Mesodermal cell (in vitro differentiated cells): ENCODE measurements around the gene LINGO3. TPM values are rescaled to one million over a fixed set of nuclear protein-coding genes. Genes with fewer than 3 reads are reported as not detected.
"Not testable (repeated sequence)": the region's sequence is repeated elsewhere in the genome, so short reads cannot be mapped to it uniquely, and the experiment has no call there.

Experiments
- H3K27ac ChIP-seq: 2 replicates; pipeline ENCODE4 v1.7.0; 2013; ENCODE audit warnings: mild to moderate bottlenecking, low read depth, low read length, moderate library complexity; ENCODE audit not compliant: severe bottlenecking
- H3K36me3 ChIP-seq: 2 replicates; pipeline ENCODE4 v1.7.1; 2013; ENCODE audit warnings: mild to moderate bottlenecking, low read length, moderate library complexity; ENCODE audit not compliant: control insufficient read depth, insufficient read depth
- H3K4me1 ChIP-seq: one replicate; pipeline ENCODE4 v1.7.1; 2013; ENCODE audit warnings: mild to moderate bottlenecking, low read length; ENCODE audit not compliant: insufficient read depth, control insufficient read depth, poor library complexity, severe bottlenecking
- H3K4me3 ChIP-seq: 2 replicates; pipeline ENCODE4 v1.7.0; 2013; ENCODE audit warnings: low read length, control low read depth, mild to moderate bottlenecking; ENCODE audit not compliant: insufficient read depth, poor library complexity, severe bottlenecking; ENCODE audit errors: extremely low read depth
- H3K9me3 ChIP-seq: 2 replicates; pipeline ENCODE4 v1.7.1; 2013; ENCODE audit warnings: mild to moderate bottlenecking, low read length, moderate library complexity; ENCODE audit not compliant: control insufficient read depth
- WGBS, 2 experiments: methylation state at CpG; one replicate each; pipeline ENCODE4 v1.1.5; 2013; ENCODE audit warnings: missing lambda C conversion rate in 2 of 2; ENCODE audit not compliant: insufficient coverage in 2 of 2; 5-methylcytosine and 5-hydroxymethylcytosine counted together
- polyA plus RNA-seq, 2 experiments: library from polyadenylated mRNA; stranded (reverse); fragments of 50-300 nt; gene quantifications; one replicate each; pipeline ENCODE4 v1.2.3, GENCODE V29; 2013

LINGO3 gene
- not detected for polyA plus RNA-seq (2013, experiment 1 of 2)
- polyA plus RNA-seq (2013, experiment 2 of 2) = not detected

GRCh38 chr19:2308114-2308556 is at the start of gene LINGO3:
Gene LINGO3 (minus strand): TSS chr19:2308154. CDS start chr19:2291776, 16,378 bp downstream.
- Histone ChIP-seq H3K4me1 (no peaks in the 10 kb centered on the region), H3K9me3 (no peaks in the 10 kb centered on the region), H3K27ac (no peak within 1 kb of the TSS), H3K36me3 (no peaks in the 10 kb centered on the region), H3K4me3 (peak within 1 kb of the TSS; percentile 18)
- WGBS, 2 experiments = 13 to 18% methylated on average over 37 to 53 of the region's 63 CpGs

GRCh38 chr19:2356036-2356646 is 48.2 kb upstream of the LINGO3 start:
- H3K27ac ChIP-seq = no peak overlapping the region
- no peaks in the 10 kb centered on the region for H3K9me3 ChIP-seq
- WGBS, 2 experiments = 85 to 86% methylated on average over 20 to 21 of the region's 21 CpGs
- H3K4me3 ChIP-seq = no peak overlapping the region
- H3K36me3 ChIP-seq = peaks cover 20% of the 10 kb centered on the region
- no peaks in the 10 kb centered on the region for H3K4me1 ChIP-seq

- Histone ChIP-seq H3K4me1 (no peaks in the 10 kb centered on the region), H3K4me3 (no peak overlapping the region), H3K27ac (no peak overlapping the region), H3K36me3 (peaks cover 25% of the 10 kb centered on the region), H3K9me3 (no peaks in the 10 kb centered on the region)
- WGBS, 2 experiments = 94 to 95% methylated on average over 19 to 23 of the region's 24 CpGs
Measured at GRCh38 chr19:2355168-2356035, 47.4 kb upstream of the LINGO3 start.

- Histone ChIP-seq H3K27ac (no peak overlapping the region), H3K9me3 (no peaks in the 10 kb centered on the region), H3K4me1 (no peaks in the 10 kb centered on the region), H3K36me3 (peaks cover 25% of the 10 kb centered on the region), H3K4me3 (no peak overlapping the region)
- 88 to 93% methylated on average over 15 of the region's 17 CpGs for WGBS, 2 experiments
Measured at GRCh38 chr19:2354670-2355069, 46.7 kb upstream of the LINGO3 start.

GRCh38 chr19:2353887-2354592 is 46.1 kb upstream of the LINGO3 start:
- no peaks in the 10 kb centered on the region for H3K4me1 ChIP-seq
- H3K27ac ChIP-seq = no peak overlapping the region
- H3K9me3 ChIP-seq = no peaks in the 10 kb centered on the region
- H3K4me3 ChIP-seq = no peak overlapping the region
- peaks cover 25% of the 10 kb centered on the region for H3K36me3 ChIP-seq
- WGBS, 2 experiments = 94 to 97% methylated on average over 24 to 33 of the region's 34 CpGs

- 91 to 93% methylated on average over 40 to 45 of the region's 45 CpGs for WGBS, 2 experiments
- H3K36me3 ChIP-seq = peaks cover 25% of the 10 kb centered on the region
- no peaks in the 10 kb centered on the region for H3K9me3 ChIP-seq
- no peak overlapping the region for H3K4me3 ChIP-seq
- no peaks in the 10 kb centered on the region for H3K4me1 ChIP-seq
- no peak overlapping the region for H3K27ac ChIP-seq
Measured at GRCh38 chr19:2353159-2353886, 45.4 kb upstream of the LINGO3 start.

- 94 to 97% methylated on average over 21 to 24 of the region's 24 CpGs for WGBS, 2 experiments
- H3K36me3 ChIP-seq = peaks cover 25% of the 10 kb centered on the region
- H3K9me3 ChIP-seq = no peaks in the 10 kb centered on the region
- H3K4me3 ChIP-seq = no peak overlapping the region
- no peaks in the 10 kb centered on the region for H3K4me1 ChIP-seq
- H3K27ac ChIP-seq = no peak overlapping the region
Measured at GRCh38 chr19:2352121-2352520, 44.2 kb upstream of the LINGO3 start.

- 95 to 97% methylated on average over 13 to 25 of the region's 28 CpGs for WGBS, 2 experiments
- H3K27ac ChIP-seq = no peak overlapping the region
- H3K9me3 ChIP-seq = no peaks in the 10 kb centered on the region
- no peaks in the 10 kb centered on the region for H3K4me1 ChIP-seq
- H3K4me3 ChIP-seq = no peak overlapping the region
- H3K36me3 ChIP-seq = peaks cover 27% of the 10 kb centered on the region
Measured at GRCh38 chr19:2351591-2351990, 43.6 kb upstream of the LINGO3 start.

GRCh38 chr19:2350656-2351055 is 42.7 kb upstream of the LINGO3 start:
- Histone ChIP-seq H3K36me3 (peaks cover 31% of the 10 kb centered on the region), H3K9me3 (no peaks in the 10 kb centered on the region), H3K4me3 (no peak overlapping the region), H3K4me1 (no peaks in the 10 kb centered on the region), H3K27ac (no peak overlapping the region)
- 97 to 99% methylated on average over 15 to 16 of the region's 16 CpGs for WGBS, 2 experiments

GRCh38 chr19:2349818-2350217 is 41.9 kb upstream of the LINGO3 start:
- 95% methylated on average over 22 to 24 of the region's 24 CpGs for WGBS, 2 experiments
- H3K4me3 ChIP-seq, H3K27ac ChIP-seq, H3K9me3 ChIP-seq, H3K4me1 ChIP-seq: not testable (repeated sequence)
- H3K36me3 ChIP-seq = peaks cover 34% of the 10 kb centered on the region
